PC-9 (cell line): ENCODE results near the gene MCIDAS.

Experiments
- EZH2 ChIP-seq: fragments of 200-600 bp; sonication (generic); IDR thresholded peaks from 2 replicates; pipeline ENCODE4 v1.8.0; 2017; ENCODE audit warnings: antibody characterized with exemption, low read depth
- TF ChIP-seq, protein P1 (sequence below): fragments of 200-600 bp; sonication (generic); conservative IDR thresholded peaks from 2 replicates; pipeline ENCODE4 v1.6.1; 2017; ENCODE audit warnings: mixed run types, antibody characterized with exemption, mild to moderate bottlenecking, moderate library complexity

DNA sequence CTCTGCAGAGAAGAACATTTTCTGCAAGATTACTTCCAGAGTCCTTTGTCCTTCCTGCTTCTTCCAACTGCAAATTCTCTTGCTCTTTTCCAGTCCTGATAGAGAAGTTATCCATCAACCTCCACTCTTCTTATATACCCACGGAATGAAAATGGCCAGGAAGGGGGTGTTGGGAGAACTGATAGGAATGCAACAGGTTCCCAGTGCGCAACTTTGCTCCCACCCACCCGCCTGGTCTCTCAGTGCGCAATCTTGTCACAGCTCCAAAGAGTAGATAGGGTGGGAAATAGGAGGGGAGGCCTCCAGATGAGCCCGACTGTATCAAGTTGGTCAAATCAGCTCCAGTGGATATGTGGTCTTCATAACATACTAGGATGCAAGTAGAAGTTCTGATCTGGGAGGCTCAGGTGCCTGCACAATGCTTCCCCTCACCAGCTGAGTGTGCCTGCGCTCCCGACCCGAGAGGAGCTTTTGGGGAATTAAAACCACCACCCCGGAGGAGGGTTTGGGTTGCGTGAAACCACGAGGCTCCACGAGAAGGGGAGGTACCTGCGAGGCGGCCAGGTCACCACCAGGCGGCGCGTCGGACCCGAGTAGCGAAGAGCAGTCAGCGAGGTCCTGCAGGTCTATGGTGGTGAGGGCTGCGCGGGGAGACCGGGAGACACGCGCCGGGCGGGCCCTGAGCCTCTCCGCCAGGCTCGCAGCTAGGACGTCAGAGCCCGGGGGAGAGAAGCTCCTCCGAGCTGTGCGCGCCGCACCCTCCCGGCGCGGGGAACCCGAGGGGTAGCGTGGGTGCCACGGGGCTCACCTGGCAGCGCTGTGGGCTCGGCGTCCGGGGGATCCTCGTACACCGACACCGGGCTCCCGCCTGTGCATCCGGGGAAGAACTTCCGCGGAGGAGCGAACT is 835 bp downstream of the MCIDAS start:
- TF ChIP-seq EZH2: no peak
- TF ChIP-seq, protein P1, sequence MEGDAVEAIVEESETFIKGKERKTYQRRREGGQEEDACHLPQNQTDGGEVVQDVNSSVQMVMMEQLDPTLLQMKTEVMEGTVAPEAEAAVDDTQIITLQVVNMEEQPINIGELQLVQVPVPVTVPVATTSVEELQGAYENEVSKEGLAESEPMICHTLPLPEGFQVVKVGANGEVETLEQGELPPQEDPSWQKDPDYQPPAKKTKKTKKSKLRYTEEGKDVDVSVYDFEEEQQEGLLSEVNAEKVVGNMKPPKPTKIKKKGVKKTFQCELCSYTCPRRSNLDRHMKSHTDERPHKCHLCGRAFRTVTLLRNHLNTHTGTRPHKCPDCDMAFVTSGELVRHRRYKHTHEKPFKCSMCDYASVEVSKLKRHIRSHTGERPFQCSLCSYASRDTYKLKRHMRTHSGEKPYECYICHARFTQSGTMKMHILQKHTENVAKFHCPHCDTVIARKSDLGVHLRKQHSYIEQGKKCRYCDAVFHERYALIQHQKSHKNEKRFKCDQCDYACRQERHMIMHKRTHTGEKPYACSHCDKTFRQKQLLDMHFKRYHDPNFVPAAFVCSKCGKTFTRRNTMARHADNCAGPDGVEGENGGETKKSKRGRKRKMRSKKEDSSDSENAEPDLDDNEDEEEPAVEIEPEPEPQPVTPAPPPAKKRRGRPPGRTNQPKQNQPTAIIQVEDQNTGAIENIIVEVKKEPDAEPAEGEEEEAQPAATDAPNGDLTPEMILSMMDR: peak; percentile 80
